Measurements from ENCODE around the gene ADAM10.

ADAM10 gene

DNA sequence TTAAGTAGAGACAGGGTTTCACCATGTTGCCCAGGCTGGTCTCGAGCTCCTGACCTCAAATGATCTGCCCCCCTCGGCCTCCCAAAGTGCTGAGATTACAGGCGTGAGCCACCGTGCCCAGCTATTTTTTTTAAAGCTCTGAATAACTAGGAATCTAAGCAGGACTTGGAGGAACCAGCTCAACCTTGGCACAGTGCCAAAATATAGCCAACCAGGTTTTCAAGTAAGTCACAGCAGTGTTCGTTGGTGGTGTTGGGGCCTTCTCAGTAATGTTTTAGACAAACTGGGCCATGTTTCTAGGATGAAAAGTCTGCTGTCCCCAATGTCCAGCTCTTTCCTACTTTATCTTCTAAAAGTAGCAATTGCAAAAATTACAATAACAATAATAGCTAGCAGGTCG, 6.4 kb upstream of the ADAM10 start:
- DNase-seq = no peak

- no peak for DNase-seq
Measured at GRCh38 chr15:58755350-58755749, 5.8 kb upstream of the ADAM10 start.

GRCh38 chr15:58752716-58753115, 3.2 kb upstream of the ADAM10 start:
- no peak for DNase-seq

DNA sequence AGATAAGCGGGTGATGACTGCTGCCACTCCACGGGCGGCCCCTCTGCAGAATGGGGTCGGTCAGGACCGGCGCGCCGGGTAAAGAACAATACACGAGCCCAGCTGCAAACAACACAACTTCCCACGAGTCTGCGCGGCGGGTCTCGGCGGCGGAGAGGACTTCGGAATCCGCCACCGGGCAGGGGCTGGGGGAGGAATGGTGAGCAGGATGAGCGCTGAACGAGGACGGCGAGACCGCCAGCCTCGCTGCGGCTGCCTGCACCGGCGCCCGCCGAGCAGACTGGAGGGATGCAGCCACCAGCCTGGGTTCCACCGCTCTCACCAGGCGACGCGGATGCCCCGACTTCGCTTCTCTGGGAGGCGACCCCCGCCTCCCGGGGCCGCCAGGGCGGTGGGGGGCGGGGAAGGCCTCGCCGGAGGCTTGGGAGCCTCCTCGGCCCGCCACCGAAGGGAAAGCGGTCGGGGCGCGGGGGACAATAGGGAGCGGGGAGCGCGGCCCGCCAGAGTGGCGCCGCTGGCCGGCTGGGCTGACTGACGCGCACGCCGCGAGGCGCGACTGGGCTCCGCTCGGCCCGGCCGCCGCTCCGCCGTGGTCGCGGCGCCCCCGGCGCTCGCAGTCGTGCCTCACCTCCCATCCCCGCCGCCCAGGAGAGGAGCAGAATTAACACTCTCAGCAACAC, 515 bp downstream of the ADAM10 start:
- peak; percentile 42 for DNase-seq

- DNase-seq = peak; percentile 55
Measured at GRCh38 chr15:58748040-58748851, 1.3 kb downstream of the ADAM10 start.

DNA sequence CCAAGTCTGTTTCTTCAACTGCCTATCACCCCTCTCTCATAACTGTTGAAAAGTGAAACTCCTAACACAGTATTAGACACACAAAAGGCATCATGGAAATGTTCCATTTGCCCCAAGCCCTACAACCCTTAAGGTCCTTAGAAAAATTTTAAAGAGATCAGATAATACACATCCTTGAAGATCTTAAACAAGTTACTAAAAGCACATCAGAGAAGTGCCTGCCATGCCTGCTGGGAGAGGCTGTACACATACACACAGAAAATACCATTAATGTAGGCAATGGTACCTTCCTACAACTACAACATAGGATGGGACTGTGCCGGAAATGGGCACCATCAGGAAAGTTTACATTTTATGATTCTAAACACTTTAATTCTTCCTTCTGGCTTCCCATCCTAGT, 3.3 kb downstream of the ADAM10 start:
- DNase-seq = no peak

DNA sequence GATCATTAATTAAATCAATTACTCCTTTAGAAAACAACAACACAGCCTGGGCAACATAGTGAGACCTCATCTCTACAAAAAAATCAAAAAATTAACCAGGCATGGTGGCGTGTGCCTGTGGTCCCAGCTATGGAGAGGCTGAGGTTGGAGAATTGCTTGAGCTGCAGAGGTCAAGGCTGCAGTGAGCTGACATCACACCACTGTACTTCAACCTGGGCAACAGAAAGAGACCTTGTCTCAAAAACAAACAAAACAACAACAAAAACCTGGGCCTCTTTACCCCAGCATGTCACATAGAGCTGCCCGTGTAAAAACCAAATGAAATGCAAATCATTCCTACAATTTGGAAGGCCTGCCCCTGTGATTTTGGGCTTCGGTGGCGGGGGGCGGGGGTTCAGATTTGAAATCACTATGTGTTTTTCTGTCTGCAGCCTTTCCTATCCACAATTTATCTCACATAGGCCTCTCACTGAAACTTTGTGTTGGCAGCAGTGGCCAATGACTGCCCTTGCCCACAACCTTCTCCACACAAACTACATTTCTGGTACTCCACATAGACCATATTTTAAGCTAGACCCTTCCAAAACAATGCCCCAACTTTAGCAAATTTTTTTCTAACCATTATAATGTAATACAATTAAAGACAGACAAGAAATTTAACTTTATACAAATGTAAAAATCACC, 6.5 kb downstream of the ADAM10 start:
- no peak for DNase-seq

- no peak for DNase-seq
Measured at GRCh38 chr15:58742022-58742813, 7.3 kb downstream of the ADAM10 start.

DNA sequence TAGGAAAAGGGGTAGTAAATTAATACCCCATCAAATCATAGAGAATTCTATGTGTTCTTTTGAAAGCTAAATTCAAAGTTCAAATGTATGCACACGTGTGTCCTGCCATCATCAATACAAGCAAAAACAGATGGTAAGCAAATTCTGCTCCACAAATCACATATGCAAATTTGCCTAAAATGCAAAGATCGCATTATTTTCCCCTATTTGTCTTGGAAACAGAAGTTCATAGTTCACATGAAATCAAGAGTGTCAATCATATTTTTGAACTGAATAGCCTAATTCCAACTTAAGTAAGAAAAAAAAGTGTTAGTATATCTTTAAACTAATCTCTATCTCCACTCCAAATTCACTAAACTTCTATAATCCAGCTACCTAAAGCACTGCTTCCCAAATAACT, 8.5 kb downstream of the ADAM10 start:
- no peak for DNase-seq

DNA sequence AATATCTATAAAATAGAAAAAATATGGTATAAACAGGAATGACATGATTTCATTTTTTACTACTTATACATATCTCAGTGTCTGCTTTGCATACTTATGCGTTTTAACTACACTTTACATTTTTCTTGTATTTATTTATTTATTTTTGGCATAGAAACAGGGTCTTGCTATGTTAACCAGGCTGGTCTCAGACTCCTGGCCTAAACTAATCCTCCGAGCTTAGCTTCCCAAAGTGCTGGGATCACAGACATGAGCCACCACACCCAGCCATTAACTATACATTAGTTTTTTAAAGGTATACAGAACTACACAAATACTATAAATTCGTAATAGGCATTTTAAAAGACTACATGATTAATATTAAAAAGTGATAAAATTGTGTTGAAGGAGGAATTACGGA, 9.1 kb downstream of the ADAM10 start:
- DNase-seq = no peak

GRCh38 chr15:58738046-58738707, 11.3 kb downstream of the ADAM10 start:
- DNase-seq = no peak

DNA sequence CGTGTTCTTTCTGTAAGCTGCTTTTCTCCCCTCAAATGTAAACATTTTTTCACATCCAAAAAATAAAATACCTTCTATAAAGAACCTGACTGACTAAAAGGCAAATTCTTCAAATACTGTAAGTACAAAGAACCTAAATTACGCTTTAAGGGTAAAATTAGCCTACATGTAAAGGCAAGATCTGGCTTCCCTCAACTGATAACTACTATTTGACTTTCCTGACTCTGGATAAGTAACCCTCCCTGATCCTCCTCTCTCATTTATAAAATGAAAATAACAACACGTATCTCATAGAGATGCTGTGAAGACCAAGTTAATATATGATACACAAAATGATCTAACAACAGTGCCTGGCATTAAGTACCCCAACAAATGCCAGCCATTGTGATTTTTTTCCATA, 12.2 kb downstream of the ADAM10 start:
- no peak for DNase-seq

DNA sequence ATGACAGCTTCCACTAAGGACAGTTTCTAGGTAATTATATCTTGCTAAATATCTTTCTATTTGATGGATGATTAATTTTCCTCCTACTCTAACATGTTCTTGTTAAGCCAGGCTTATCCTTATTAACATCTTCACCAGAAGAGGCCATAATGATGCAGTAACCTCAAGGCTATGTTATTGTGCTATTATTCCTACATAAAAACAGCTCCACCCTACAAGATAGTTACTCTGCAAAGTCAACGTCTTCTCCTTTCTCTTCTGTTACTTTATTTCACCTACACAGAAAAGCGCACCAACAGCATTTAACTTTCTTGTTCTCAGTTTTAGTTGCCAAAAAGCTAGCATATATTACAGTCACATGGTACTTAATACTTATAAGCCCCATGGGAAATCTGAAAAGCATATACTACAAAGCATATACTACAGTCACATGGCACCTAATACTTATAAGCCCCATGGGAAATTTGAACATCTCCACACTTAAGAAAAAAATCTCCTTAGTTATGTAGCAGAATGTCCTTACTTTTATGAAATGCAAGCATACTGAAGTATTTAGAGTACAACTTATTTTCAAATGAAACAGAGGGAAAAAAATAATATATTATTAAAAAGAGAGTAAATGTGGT, 13.4 kb downstream of the ADAM10 start:
- DNase-seq = no peak

GRCh38 chr15:58734859-58735258, 14.6 kb downstream of the ADAM10 start:
- DNase-seq = no peak

- no peak for DNase-seq
Measured at GRCh38 chr15:58732625-58733363, 16.7 kb downstream of the ADAM10 start.

GRCh38 chr15:58731756-58732535, 17.6 kb downstream of the ADAM10 start:
- no peak for DNase-seq

GRCh38 chr15:58726867-58727266, 22.6 kb downstream of the ADAM10 start:
- no peak for DNase-seq

DNA sequence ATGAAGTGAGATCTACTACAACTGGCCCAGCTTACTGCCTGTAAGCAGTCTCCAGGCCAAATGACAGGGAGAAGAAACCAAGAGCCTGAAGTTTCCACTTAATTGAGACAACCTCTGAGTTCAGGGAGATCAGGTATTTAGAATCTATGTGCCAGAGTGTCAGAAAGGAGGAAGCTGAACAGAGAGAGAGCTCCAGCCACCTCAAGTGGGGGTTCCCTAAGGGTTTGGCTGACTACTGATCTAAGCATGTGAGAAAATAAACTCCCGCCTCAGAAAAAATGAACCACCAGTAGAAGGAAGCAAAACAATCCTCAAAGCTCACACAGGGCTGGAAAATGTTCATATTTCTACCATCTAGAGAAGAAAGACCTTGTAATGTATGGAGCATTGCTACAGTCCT, 25.0 kb downstream of the ADAM10 start:
- DNase-seq = no peak

DNA sequence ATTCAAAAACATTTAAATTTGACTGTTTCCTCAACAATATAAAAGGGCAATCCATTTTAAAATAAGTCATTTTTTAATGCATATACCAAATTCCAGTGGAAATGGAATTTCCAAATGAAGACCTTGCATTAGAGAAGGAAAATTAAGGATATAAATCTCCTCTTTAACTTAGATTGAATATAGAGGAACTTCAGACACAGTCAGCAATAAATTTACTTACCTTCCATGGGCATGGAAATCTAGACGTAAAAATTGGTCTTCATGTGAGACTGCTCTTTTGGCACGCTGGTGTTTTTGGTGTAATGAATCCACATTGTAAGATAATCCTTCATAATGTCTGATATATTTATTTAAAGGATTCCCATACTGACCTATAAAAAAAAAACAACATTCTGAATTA, 32.1 kb downstream of the ADAM10 start:
- no peak for DNase-seq

DNA sequence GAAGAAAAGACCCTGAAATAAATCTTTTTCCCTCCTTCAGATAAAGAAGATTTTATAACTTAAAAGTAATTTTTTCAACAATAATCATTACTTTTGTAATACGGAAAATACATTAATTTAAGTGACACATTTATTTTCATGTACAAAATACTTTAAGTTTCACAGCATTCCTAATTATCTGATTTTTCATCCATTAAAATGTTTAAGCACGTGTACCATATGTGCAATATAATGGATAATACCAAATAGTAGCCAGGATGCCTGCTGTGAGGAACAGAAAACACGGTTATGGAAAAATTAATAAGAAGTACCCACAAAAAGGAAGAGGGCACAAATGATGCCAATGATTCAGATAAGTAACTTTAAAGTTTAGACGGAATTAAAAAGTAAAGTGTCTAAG, 33.5 kb downstream of the ADAM10 start:
- no peak for DNase-seq
